Measurements from ENCODE around the gene XRCC4. TPM values are rescaled to one million over a fixed set of nuclear protein-coding genes. Genes with fewer than 3 reads are reported as not detected.

The XRCC4 gene
- total and polyA plus RNA-seq, 2 of the 8 experiments (the other 6 are each of a cell fraction or from before 2014, with no cell fraction given): 3.0 to 8.3 TPM

- TF ChIP-seq TBP (IDR thresholded peaks at IDR 0.05; ENCODE audit: low read depth, low read length): no peak
- TF ChIP-seq CBX8 (IDR thresholded peaks at IDR 0.05; ENCODE audit: borderline replicate concordance, low read depth, low read length): no peak
- TF ChIP-seq BACH1 (IDR thresholded peaks at IDR 0.05; ENCODE audit: low read length): no peak
- TF ChIP-seq RNF2 (IDR thresholded peaks at IDR 0.05; ENCODE audit: borderline replicate concordance, low read depth, low read length, missing control alignments, poor library complexity, severe bottlenecking): no peak
- no peak for TF ChIP-seq USF2 (IDR thresholded peaks at IDR 0.05; ENCODE audit: low read length)
- TF ChIP-seq MAFK (IDR thresholded peaks at IDR 0.05; ENCODE audit: low read depth, low read length): no peak
- TF ChIP-seq KDM4A (IDR thresholded peaks at IDR 0.05; ENCODE audit: low read depth, low read length, severe bottlenecking): no peak
- no peak for TF ChIP-seq CHD1 (IDR thresholded peaks at IDR 0.05; ENCODE audit: low read depth, low read length)
- TF ChIP-seq ASH2L (IDR thresholded peaks at IDR 0.05; ENCODE audit: low read length): no peak
- no peak for TF ChIP-seq SIN3A (conservative IDR thresholded peaks at IDR 0.05 in 1 of 2, IDR thresholded peaks at IDR 0.05 in 1 of 2; ENCODE audit: low read depth in 1 of 2, low read length in 2 of 2)
Observed at GRCh38 chr5:83306572-83307241, 229.4 kb downstream of the XRCC4 start (continued).
